H1 (cell line): ENCODE measurements around the gene RAB24.

Source experiments
- KDM1A ChIP-seq: fragments of 200-600, 300-600 bp; sonication (generic); IDR thresholded peaks from 2 replicates; pipeline ENCODE4 v1.7.1; 2016; ENCODE audit warnings: mild to moderate bottlenecking, low read length, borderline replicate concordance
- KDM5A ChIP-seq: fragments of 200-600 bp; IDR thresholded peaks from 2 replicates; pipeline ENCODE4 v1.7.1; 2012; ENCODE audit warnings: mild to moderate bottlenecking, low read length, inconsistent platforms, mixed read lengths
- MAFK ChIP-seq: IDR thresholded peaks from 2 replicates; pipeline ENCODE4 v1.6.1; 2012; ENCODE audit warnings: low read depth, mild to moderate bottlenecking, improper control_type of control experiment, low read length
- RFX5 ChIP-seq: IDR thresholded peaks from 2 replicates; pipeline ENCODE4 v1.6.1; 2011; ENCODE audit warnings: low read depth, low read length, improper control_type of control experiment, borderline replicate concordance
- TEAD4 ChIP-seq: IDR thresholded peaks from 2 replicates; pipeline ENCODE4 v1.6.1; 2012; ENCODE audit warnings: low read depth, low read length, inconsistent platforms, mixed read lengths
- TF ChIP-seq, protein P1 (sequence below), 3 experiments: IDR thresholded peaks; 1 replicate in 2 of 3; 2 replicates in 1 of 3; pipeline versions ENCODE4 v1.5.1 to v1.6.1; 2011; ENCODE audit warnings: low read length in 3 of 3, mild to moderate bottlenecking in 3 of 3, inconsistent platforms in 2 of 3, low read depth in 1 of 3, moderate library complexity in 1 of 3; ENCODE audit not compliant: insufficient read depth in 1 of 3; ENCODE audit errors: control extremely low read depth in 1 of 3
- TF ChIP-seq, protein P2 (sequence below): IDR thresholded peaks from 2 replicates; pipeline ENCODE4 v1.6.1; 2012; ENCODE audit warnings: inconsistent platforms

DNA sequence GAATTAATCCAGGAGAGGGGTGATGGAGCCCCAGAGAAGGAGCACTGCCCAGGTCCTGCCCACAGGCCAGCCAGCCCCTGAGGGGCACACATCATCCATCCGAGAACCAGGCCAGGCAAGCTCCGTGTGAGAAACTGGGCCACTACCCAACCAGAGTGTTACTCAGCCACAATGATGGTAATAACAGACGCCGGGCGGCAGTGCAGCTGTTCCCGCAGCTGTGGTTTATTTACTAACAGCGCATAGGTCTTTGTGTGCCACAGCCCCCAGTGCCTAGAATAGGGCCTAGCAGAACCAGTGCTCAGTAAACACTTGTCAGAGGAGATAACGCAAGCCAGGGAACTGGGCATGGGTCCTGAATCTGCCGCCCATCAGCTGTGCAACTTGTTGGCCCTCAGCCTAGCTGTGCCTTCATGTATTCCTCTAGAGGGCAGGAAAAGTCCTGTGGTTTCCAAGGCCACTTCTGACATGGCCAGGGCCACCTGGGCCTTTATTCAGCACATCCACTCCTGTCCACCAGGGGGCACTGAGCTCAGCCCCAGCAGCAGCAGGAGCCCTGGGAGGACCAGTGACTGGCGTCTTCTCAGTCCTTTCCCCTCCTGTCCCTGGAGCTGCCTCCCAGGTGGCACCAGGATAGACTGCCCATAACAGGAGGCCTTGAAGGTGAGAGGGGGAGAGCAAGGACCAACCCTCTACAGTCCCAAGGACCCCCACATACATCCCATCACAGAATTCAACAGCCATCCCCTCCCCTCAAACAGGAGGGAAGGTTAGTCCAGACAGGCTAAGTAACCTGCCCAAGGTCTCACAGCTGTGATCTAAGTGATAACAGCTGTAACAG, 6.1 kb upstream of the RAB24 start:
- no peak for TF ChIP-seq KDM5A
- TF ChIP-seq, protein P1, sequence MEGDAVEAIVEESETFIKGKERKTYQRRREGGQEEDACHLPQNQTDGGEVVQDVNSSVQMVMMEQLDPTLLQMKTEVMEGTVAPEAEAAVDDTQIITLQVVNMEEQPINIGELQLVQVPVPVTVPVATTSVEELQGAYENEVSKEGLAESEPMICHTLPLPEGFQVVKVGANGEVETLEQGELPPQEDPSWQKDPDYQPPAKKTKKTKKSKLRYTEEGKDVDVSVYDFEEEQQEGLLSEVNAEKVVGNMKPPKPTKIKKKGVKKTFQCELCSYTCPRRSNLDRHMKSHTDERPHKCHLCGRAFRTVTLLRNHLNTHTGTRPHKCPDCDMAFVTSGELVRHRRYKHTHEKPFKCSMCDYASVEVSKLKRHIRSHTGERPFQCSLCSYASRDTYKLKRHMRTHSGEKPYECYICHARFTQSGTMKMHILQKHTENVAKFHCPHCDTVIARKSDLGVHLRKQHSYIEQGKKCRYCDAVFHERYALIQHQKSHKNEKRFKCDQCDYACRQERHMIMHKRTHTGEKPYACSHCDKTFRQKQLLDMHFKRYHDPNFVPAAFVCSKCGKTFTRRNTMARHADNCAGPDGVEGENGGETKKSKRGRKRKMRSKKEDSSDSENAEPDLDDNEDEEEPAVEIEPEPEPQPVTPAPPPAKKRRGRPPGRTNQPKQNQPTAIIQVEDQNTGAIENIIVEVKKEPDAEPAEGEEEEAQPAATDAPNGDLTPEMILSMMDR (IDR thresholded peaks at IDR 0.05; ENCODE audit: control extremely low read depth in 1 of 3, insufficient read depth in 1 of 3, low read depth in 1 of 3, low read length in 3 of 3) = peak in 2 of 3 experiments; percentile 97 to 100; a peak in 3 of 4 replicates
- TF ChIP-seq TEAD4 = no peak
- TF ChIP-seq, protein P2, sequence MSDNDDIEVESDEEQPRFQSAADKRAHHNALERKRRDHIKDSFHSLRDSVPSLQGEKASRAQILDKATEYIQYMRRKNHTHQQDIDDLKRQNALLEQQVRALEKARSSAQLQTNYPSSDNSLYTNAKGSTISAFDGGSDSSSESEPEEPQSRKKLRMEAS = peak; percentile 26; the same call in 1 of the 2 replicates
- TF ChIP-seq KDM1A = no peak
- TF ChIP-seq MAFK = no peak
- TF ChIP-seq RFX5 = no peak
